EL (cell line): Measurements from ENCODE around the gene SLC2A1.

ENCODE experiments used
- DNase-seq: peaks from one replicate; pipeline ENCODE4 v3.0.0-alpha.2; 2016

Gene SLC2A1

DNA sequence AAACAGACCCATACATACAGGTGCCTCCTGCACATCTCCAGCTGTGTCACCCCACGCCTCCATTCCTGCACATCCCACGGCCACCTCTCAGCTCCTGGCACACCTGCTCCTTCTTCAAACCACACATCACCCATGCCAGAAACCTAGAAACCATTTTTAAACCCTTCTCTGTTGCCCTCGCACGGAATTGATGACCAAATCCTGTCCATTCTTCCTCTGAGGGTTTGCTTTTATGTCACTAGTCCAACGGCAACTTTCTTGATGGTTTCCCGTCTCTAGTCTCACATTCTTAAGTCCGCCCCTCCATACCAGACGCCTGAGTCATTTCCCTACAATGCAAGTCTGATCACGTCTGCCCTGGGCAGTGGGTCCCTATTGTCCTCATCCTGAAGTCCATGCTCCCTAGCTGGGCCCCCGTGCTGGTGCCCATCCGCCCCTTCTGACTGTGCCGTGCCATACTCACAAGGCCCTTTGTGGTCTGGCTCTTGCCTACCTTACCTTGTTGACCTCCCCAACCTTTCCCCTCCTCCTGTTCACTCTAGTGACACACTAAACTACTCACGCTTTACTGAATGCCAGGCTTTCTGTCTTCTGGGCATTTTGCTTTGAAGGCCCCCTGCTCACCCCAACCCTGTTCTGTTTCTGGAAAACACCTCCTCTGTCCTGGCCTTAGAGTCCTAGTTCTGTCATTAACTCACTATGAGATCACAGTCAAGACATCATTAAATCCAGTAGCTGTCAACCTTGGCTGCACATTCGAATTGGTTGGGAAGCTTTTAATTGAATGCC, 17.6 kb downstream of the SLC2A1 start:
- peak; percentile 100 for DNase-seq

- DNase-seq: no peak
Observed at GRCh38 chr1:42938645-42939615, 19.7 kb downstream of the SLC2A1 start.

DNA sequence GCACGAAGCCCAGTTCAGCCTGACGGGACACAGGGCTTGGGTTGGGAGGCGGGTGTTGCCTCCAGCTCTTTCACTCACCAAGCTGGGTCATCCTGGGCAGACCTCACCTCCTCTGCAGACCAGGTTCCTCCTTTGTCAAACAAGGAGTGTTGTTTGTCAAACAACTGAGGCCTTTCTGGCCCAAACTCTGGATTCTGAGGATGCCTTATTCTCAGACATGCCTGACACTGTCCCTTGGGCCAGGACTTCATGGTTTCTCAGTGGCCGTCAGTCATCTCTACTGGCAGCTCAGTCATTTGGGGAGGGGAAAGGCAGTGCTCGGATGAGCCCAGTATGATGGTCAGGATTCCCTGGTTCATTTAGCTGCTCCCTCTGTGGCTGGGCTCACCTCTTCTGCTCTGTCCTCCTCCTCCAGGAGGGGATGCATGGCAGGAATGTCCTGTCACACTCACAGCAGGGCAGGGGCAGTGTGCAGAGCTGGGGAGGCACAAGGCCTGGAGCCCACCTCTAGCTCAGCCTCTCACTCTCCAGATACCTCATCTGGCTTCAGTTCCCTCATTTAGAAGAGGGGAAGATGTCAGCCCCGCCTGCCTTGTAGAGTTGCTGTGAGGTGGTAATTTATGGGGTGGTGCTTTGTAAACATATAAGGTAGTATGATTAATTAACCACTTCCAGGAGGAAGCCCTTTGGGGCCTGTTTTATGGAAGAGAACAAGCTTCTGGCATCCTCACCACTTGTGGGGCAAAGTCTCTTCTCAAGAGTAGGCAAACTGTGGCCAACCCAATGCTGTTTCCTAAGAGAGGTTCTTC, 20.6 kb downstream of the SLC2A1 start:
- no peak for DNase-seq

DNA sequence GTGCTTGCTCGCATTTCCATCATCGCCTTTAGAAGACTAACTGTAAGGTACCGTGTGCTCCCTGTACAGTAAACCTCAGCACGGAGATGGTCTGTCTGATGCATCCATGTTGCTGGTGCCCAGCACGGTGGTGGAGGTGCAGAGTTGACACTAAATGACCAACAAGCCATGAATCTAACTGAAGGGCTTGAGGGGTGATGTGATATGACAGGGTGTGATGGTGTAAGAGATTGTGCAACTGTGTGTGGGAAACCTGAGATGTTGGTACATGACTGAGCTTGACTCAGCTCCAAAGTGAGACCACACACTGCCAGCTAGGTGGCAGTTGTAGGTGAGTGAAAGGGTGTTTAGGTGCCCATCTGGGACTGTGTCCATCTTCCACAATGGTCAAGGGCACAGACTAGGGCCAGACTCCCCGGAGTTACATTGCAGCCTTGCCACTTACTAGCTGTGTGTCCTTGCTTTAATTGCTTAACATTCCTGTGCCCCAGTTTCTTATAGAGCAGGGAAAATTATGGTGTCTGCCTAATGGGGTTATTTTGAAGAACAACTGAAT, 21.4 kb downstream of the SLC2A1 start:
- peak; percentile 72 for DNase-seq

GRCh38 chr1:42936309-42937078, 22.2 kb downstream of the SLC2A1 start:
- peak; percentile 84 for DNase-seq

DNA sequence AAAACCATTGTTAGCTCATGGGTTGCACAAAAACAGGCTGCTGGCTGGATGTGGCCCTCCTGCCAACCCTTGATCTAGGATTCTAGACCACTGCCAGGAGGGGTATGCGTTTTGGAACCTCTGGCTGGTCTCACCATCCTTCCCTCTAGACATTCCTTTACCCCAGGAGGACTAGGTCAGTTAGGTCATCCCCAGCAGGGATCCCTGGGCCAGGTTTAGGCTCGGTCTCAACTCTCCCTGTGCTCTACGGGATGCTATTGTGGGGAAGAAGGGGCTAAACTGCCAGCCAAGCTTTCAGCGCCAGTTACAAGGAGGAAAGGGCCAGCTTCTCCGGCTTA, 22.7 kb downstream of the SLC2A1 start:
- DNase-seq: no peak

DNA sequence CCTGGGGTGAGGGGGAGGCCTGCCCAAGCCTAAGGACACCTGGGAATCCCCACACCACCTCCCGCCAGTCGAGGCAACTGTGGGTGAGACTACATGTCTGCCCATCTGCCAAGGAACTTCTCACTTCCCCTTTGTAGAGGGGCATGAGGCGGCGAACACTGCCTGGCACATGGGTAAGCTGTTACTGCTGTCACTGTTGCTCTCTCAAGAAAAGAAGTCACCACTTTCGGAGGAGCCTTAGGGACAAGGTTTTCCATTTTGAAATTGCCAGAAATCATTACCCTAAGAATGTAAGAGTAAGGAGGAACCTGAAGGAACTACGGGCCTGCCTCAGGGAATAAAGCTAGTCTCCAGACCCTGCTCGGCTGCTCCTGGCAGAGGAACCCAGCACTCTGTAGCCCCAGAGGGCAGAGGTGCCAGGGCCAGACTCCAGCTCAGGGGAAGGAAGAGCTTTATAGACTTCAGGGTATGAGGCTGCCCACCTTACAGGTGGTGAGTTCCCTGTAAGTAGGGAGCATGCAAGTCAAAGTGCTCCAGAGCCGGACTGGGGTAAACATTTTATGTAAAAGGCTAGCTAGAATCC, 23.3 kb downstream of the SLC2A1 start:
- no peak for DNase-seq

GRCh38 chr1:42934541-42935312, 23.9 kb downstream of the SLC2A1 start:
- DNase-seq: no peak

DNA sequence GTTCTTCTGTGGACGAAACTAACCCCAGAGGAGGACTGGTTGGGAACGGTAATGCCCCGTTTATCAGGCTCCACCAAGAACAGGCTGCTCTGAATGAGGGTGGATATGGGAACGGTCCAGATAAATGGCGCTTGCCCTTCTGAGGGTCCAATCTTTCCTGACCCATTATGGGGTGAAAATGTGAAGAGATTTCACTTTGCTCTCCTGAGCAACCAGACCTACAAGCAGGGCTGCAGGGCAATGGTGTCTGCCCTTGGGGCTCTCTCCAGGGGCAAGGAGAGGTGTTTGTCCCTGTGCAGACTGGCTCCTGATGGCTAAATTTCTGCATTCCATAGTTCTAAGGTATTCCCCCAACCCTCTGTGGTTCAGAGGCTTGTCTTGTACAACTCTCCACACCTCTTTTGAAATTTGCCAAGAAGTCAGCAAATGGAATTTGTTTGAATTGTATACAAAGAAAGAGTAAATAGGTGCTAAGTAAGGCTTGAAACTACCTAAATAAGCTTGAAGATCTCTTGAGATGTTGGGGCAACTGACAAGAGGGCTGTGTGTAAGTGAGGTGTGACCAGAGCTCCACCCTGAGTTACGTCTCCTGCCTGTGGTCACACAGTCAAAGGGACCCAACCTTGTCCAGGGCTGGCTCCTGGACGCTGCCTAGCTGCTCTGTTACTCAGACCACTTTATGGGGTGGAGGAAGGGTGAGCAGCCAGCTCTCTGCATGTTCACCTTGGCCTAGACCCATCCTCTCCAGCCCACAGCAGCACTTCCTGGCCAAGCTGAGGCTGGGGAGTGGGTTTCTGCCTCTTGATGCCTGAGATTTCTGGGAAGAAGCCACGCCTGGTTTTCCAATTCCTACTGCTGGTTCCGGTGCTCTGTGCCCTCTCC, 24.8 kb downstream of the SLC2A1 start:
- DNase-seq: no peak

GRCh38 chr1:42933060-42933586, 25.5 kb downstream of the SLC2A1 start:
- DNase-seq: no peak

DNA sequence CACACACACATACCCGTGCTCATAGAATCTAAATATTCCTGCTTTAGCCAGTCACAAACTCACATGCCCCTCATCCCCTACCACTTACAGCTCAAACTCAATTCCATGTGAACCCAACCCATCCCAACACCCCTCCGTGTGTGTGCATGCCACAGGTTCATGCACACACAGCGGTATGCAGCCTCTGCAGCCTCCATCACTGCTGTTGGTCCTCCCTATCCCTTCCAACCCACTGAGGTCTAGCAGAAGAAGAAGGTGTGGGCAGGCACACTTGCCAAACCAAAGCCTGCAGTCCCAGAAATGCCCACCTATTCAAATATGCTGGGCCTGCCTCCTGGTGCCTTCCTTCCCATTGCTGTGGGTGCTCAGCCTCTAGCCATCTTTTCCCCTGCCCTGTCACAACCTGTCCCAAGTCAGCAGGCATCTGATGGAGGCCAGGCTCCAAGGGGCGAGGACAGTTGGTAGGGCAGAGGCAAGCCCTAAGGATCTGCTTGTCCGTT, 26.2 kb downstream of the SLC2A1 start:
- DNase-seq: no peak

DNA sequence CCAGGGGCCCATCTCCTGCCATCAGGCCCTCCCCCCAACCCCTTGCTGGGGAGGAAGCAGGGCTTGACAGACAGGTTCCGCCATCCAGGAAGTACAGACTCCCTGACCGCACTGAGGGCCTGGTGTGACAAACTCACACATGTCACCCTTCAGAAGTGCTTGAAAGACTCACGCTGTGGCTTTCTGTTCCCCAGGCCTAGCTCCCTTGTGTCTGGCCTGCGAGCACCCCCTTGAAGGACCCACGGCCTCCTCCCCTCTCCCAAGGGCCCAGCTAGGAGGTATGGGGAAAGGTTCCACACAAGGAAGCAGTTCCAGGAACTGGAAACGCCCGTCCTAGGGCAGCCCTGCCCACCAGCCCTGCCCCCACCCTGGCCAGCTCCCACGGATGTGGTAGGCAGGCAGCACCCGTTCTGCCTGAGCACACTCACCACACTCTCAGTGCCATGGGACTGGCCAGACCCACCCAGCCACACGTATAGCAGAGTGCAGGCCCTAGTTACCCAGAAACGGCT, 26.7 kb downstream of the SLC2A1 start:
- DNase-seq: no peak

- DNase-seq: peak; percentile 55
Observed at GRCh38 chr1:42931108-42931539, 27.5 kb downstream of the SLC2A1 start.

DNA sequence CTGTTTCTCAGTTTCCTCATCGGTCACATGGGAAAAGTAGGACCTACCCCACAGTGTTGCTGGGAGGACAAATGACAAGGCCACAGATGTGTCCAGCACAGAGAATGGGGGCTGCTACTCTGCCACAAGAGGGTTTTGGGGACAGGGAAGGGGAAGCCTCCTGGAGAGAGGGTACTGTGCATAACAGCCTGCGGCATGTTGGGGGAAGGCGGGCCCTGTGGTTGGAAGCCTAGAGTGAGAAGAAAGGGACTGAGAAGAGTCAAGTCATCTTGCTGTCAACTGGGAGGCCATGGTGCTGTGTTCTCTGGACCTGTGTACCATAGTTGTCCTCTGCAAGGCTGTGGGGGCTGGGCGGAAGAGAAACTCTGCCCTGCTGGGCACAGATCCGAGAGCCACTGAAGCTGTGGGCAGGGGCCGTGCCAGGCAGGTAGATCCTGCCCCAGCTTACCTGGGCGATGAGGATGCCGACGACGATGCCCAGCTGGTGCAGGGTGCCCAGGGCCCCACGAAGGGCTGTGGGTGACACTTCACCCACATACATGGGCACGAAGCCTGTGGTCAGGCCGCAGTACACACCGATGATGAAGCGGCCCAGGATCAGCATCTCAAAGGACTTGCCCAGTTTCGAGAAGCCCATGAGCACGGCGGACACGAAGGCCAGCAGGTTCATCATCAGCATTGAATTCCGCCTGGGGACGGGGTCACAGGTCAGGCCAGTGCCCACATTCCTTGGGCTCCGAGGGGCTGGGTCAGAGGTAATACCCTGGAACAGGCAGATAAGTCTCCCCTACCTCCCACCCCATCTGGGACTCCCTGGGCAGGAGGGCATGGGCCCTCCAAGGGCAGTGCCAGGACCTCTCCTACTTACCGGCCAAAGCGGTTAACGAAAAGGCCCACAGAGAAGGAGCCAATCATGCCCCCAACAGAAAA, 28.2 kb downstream of the SLC2A1 start:
- DNase-seq: no peak

DNA sequence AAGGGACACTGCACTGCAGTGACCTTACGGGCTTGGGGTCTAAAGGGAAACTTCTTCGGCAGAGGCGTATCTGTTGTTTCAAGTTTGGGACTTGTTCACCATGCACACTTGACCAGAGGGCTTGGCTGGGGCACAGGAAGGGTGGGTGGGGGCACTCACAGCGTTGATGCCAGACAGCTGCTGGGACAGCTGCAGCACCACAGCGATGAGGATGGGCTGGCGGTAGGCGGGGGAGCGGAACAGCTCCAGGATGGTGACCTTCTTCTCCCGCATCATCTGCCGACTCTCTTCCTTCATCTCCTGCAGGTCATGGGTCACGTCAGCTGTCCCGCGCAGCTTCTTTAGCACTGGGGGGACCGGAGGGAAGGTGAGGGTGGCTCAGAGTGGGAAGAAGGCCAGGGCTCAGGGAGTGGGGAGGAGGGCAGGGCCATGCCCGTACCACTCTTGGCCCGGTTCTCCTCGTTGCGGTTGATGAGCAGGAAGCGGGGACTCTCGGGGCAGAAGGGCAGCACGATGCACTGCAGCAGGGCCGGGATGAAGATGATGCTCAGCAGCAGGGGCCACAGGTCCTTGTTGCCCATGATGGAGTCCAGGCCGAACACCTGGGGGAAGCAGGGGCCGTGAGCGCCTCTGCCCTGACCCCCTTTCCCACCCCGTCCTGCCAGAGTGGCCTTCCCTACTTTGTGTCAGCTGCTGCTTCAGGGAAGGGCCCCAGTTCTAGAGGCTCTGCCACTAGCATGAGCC, 29.1 kb downstream of the SLC2A1 start:
- no peak for DNase-seq

GRCh38 chr1:42928859-42929258, 29.8 kb downstream of the SLC2A1 start:
- no peak for DNase-seq

- DNase-seq: no peak
Observed at GRCh38 chr1:42927920-42928505, 30.7 kb downstream of the SLC2A1 start.
